BLaER1 treated with 17β-estradiol and CSF1 and Interleukin-3, amounts not matched to agents 10 nM and 100 nM (cell line): ENCODE results near the gene GNG7.
A peak's percentile ranks its signal among the peaks of the same experiment; 100 is the strongest.
"Not testable (repeated sequence)": the region's sequence is repeated elsewhere in the genome, so short reads cannot be mapped to it uniquely, and the experiment has no call there.

Experiments
- H3K27ac ChIP-seq, 11 experiments: shearing (Covaris generic); formaldehyde crosslinking; 2 replicates each; pipeline ENCODE4 v1.8.1; 2022
- H3K27me3 ChIP-seq, 11 experiments: shearing (Covaris generic); formaldehyde crosslinking; 2 replicates each; pipeline ENCODE4 v1.8.1; 2022
- H3K36me3 ChIP-seq, 11 experiments: shearing (Covaris generic); formaldehyde crosslinking; 2 replicates each; pipeline ENCODE4 v1.8.1; 2022
- H3K4me1 ChIP-seq, 10 experiments: shearing (Covaris generic); formaldehyde crosslinking; 2 replicates each; pipeline ENCODE4 v1.8.1; 2022
- H3K4me2 ChIP-seq, 11 experiments: shearing (Covaris generic); formaldehyde crosslinking; 2 replicates each; pipeline ENCODE4 v1.8.1; 2022
- H3K4me3 ChIP-seq, 10 experiments: shearing (Covaris generic); formaldehyde crosslinking; 2 replicates each; pipeline ENCODE4 v1.8.1; 2022
- H3K9ac ChIP-seq, 11 experiments: shearing (Covaris generic); formaldehyde crosslinking; 2 replicates each; pipeline ENCODE4 v1.8.1; 2022
- H3K9me3 ChIP-seq, 11 experiments: shearing (Covaris generic); formaldehyde crosslinking; replicated peaks in 1 of 11; 2 replicates each; pipeline ENCODE4 v1.8.1; 2022
- H4K20me1 ChIP-seq, 11 experiments: shearing (Covaris generic); formaldehyde crosslinking; 2 replicates each; pipeline ENCODE4 v1.8.1; 2022
- Cebpa-rat ChIP-seq, 11 experiments: shearing (Covaris generic); IDR thresholded peaks; 2 replicates each; pipeline ENCODE4 v1.8.1; 2022

The GNG7 gene

GRCh38 chr19:2569596-2570465 lies 132.7 kb downstream of the GNG7 start:
- Histone ChIP-seq H3K4me2 (peak overlapping the region in 8 of 11 experiments; percentile 24 to 63 (median 42); a peak in 15 of 22 replicates), H3K27me3 (no peaks in the 10 kb centered on the region), H3K4me1 (peaks cover 21 to 47% (median 31%) of the 10 kb centered on the region in 10 experiments), H3K9me3 (peaks cover 12 to 26% (median 17%) of the 10 kb centered on the region in 11 experiments), H3K36me3 (peaks cover 5 to 35% (median 12%) of the 10 kb centered on the region in 11 experiments; a peak in 17 of 22 replicates), H3K4me3 (no peak overlapping the region), H4K20me1 (peaks cover 0 to 86% (median 9%) of the 10 kb centered on the region in 11 experiments; a peak in 14 of 22 replicates), H3K9ac (no peak overlapping the region), H3K27ac (0 out of 22 replicates have a peak overlapping the region, but pooled peaks of 1 of the 11 experiments have one; percentile 2)
- no peak for TF ChIP-seq Cebpa-rat (IDR thresholded peaks at IDR 0.05)

- Histone ChIP-seq H3K4me1 (peaks cover 25 to 66% (median 38%) of the 10 kb centered on the region in 10 experiments), H3K9ac (no peak overlapping the region), H3K36me3 (peaks cover 0 to 22% (median 0%) of the 10 kb centered on the region in 11 experiments; a peak in 6 of 22 replicates), H4K20me1 (peaks cover 0 to 89% (median 6%) of the 10 kb centered on the region in 11 experiments; a peak in 13 of 22 replicates), H3K9me3 (peaks cover 11 to 20% (median 14%) of the 10 kb centered on the region in 11 experiments), H3K27ac (peak overlapping the region in 3 of 11 experiments; percentile 4 to 52 (median 44); a peak in 4 of 22 replicates), H3K4me3 (no peak overlapping the region), H3K27me3 (no peaks in the 10 kb centered on the region), H3K4me2 (peak overlapping the region; percentile 38 to 92 (median 62))
- TF ChIP-seq Cebpa-rat (IDR thresholded peaks at IDR 0.05), result no peak
Observed at GRCh38 chr19:2567996-2568395, 134.5 kb downstream of the GNG7 start.

- peak overlapping the region in 6 of 11 experiments; percentile 1 to 43 (median 25); a peak in 3 of 22 replicates for H3K9ac ChIP-seq
- H3K36me3 ChIP-seq, result peaks cover 0 to 22% (median 0%) of the 10 kb centered on the region in 11 experiments; a peak in 6 of 22 replicates
- H3K4me1 ChIP-seq, result peaks cover 28 to 70% (median 42%) of the 10 kb centered on the region in 10 experiments
- H3K4me2 ChIP-seq, result peak overlapping the region; percentile 38 to 92 (median 62)
- no peak overlapping the region for H3K4me3 ChIP-seq
- H3K27me3 ChIP-seq, result peaks cover 0 to 1% (median 0%) of the 10 kb centered on the region in 11 experiments; a peak in 1 of 22 replicates
- H3K27ac ChIP-seq, result peak overlapping the region in 9 of 11 experiments; percentile 4 to 53 (median 40); a peak in 10 of 22 replicates
- peaks cover 0 to 87% (median 7%) of the 10 kb centered on the region in 11 experiments; a peak in 14 of 22 replicates for H4K20me1 ChIP-seq
- no peak for TF ChIP-seq Cebpa-rat (IDR thresholded peaks at IDR 0.05)
- H3K9me3 ChIP-seq, result peaks cover 11 to 20% (median 14%) of the 10 kb centered on the region in 11 experiments
Observed at GRCh38 chr19:2567580-2567979, 134.9 kb downstream of the GNG7 start.

GRCh38 chr19:2563546-2563945 lies 138.9 kb downstream of the GNG7 start:
- H3K4me2 ChIP-seq, result peak overlapping the region in 8 of 11 experiments; percentile 40 to 96 (median 84); a peak in 13 of 22 replicates
- H3K27me3 ChIP-seq, H3K9ac ChIP-seq, H3K9me3 ChIP-seq, H3K4me3 ChIP-seq, H3K27ac ChIP-seq: not testable (repeated sequence)
- H4K20me1 ChIP-seq, result peaks cover 0 to 90% (median 34%) of the 10 kb centered on the region in 11 experiments; a peak in 15 of 22 replicates
- H3K36me3 ChIP-seq, result peaks cover 0 to 17% (median 8%) of the 10 kb centered on the region in 11 experiments; a peak in 3 of 22 replicates
- H3K4me1 ChIP-seq, result peaks cover 43 to 84% (median 67%) of the 10 kb centered on the region in 10 experiments

- peaks cover 0 to 91% (median 42%) of the 10 kb centered on the region in 11 experiments; a peak in 17 of 22 replicates for H4K20me1 ChIP-seq
- no peak for TF ChIP-seq Cebpa-rat (IDR thresholded peaks at IDR 0.05)
- no peaks in the 10 kb centered on the region for H3K9me3 ChIP-seq
- peaks cover 0 to 9% (median 0%) of the 10 kb centered on the region in 11 experiments; a peak in 1 of 22 replicates for H3K27me3 ChIP-seq
- H3K4me2 ChIP-seq, result peak overlapping the region; percentile 65 to 96 (median 88)
- H3K4me1 ChIP-seq, result peaks cover 43 to 88% (median 70%) of the 10 kb centered on the region in 10 experiments
- peak overlapping the region; percentile 12 to 61 (median 43); a peak in 16 of 20 replicates for H3K4me3 ChIP-seq
- peaks cover 0 to 17% (median 8%) of the 10 kb centered on the region in 11 experiments; a peak in 2 of 22 replicates for H3K36me3 ChIP-seq
- peak overlapping the region; percentile 35 to 70 (median 56); a peak in 18 of 22 replicates for H3K9ac ChIP-seq
- peak overlapping the region in 8 of 11 experiments; percentile 2 to 60 (median 33); a peak in 9 of 22 replicates for H3K27ac ChIP-seq
Observed at GRCh38 chr19:2561895-2562294, 140.6 kb downstream of the GNG7 start.

GRCh38 chr19:2561221-2561620 lies 141.3 kb downstream of the GNG7 start:
- peak overlapping the region in 5 of 11 experiments; percentile 3 to 70 (median 50); a peak in 8 of 22 replicates for H3K9ac ChIP-seq
- H3K36me3 ChIP-seq, result peaks cover 0 to 16% (median 7%) of the 10 kb centered on the region in 11 experiments; a peak in 2 of 22 replicates
- peak overlapping the region; percentile 65 to 96 (median 88) for H3K4me2 ChIP-seq
- H3K4me3 ChIP-seq, result peak overlapping the region in 2 of 10 experiments; percentile 23 to 28; a peak in 2 of 20 replicates
- no peaks in the 10 kb centered on the region for H3K9me3 ChIP-seq
- peak overlapping the region in 4 of 11 experiments; percentile 32 to 60 (median 56); a peak in 7 of 22 replicates for H3K27ac ChIP-seq
- H3K27me3 ChIP-seq, result peaks cover 0 to 9% (median 0%) of the 10 kb centered on the region in 11 experiments; a peak in 1 of 22 replicates
- H3K4me1 ChIP-seq, result peaks cover 43 to 90% (median 74%) of the 10 kb centered on the region in 10 experiments
- H4K20me1 ChIP-seq, result peaks cover 0 to 91% (median 48%) of the 10 kb centered on the region in 11 experiments; a peak in 17 of 22 replicates
- TF ChIP-seq Cebpa-rat (IDR thresholded peaks at IDR 0.05), result no peak

GRCh38 chr19:2560369-2560768 lies 142.1 kb downstream of the GNG7 start:
- peaks cover 49 to 96% (median 82%) of the 10 kb centered on the region in 10 experiments for H3K4me1 ChIP-seq
- no peaks in the 10 kb centered on the region for H3K9me3 ChIP-seq
- H3K36me3 ChIP-seq, result peaks cover 0 to 14% (median 5%) of the 10 kb centered on the region in 11 experiments; a peak in 3 of 22 replicates
- H4K20me1 ChIP-seq, result peaks cover 0 to 95% (median 55%) of the 10 kb centered on the region in 11 experiments; a peak in 17 of 22 replicates
- no peak overlapping the region; a peak in 2 of 22 replicates for H3K27ac ChIP-seq
- H3K4me3 ChIP-seq, result no peak overlapping the region
- 0 out of 22 replicates have a peak overlapping the region, but pooled peaks of 1 of the 11 experiments have one; percentile 8 for H3K9ac ChIP-seq
- H3K27me3 ChIP-seq, result peaks cover 0 to 9% (median 0%) of the 10 kb centered on the region in 11 experiments; a peak in 1 of 22 replicates
- H3K4me2 ChIP-seq, result peak overlapping the region in 8 of 11 experiments; percentile 35 to 96 (median 86); a peak in 13 of 22 replicates
- no peak for TF ChIP-seq Cebpa-rat (IDR thresholded peaks at IDR 0.05)

GRCh38 chr19:2558543-2558942 lies 144.0 kb downstream of the GNG7 start:
- no peak overlapping the region for H3K9ac ChIP-seq
- peaks cover 0 to 14% (median 3%) of the 10 kb centered on the region in 11 experiments; a peak in 5 of 22 replicates for H3K36me3 ChIP-seq
- no peak overlapping the region for H3K27ac ChIP-seq
- no peak for TF ChIP-seq Cebpa-rat (IDR thresholded peaks at IDR 0.05)
- no peaks in the 10 kb centered on the region for H3K9me3 ChIP-seq
- H3K4me2 ChIP-seq, result peak overlapping the region in 6 of 11 experiments; percentile 65 to 88 (median 74); a peak in 8 of 22 replicates
- H3K27me3 ChIP-seq, result peaks cover 0 to 9% (median 0%) of the 10 kb centered on the region in 11 experiments; a peak in 1 of 22 replicates
- H3K4me1 ChIP-seq, result peaks cover 62 to 89% (median 86%) of the 10 kb centered on the region in 10 experiments
- no peak overlapping the region for H3K4me3 ChIP-seq
- peaks cover 0 to 92% (median 55%) of the 10 kb centered on the region in 11 experiments; a peak in 17 of 22 replicates for H4K20me1 ChIP-seq

- Histone ChIP-seq H4K20me1 (peaks cover 0 to 88% (median 55%) of the 10 kb centered on the region in 11 experiments; a peak in 17 of 22 replicates), H3K4me1 (peaks cover 59 to 87% (median 82%) of the 10 kb centered on the region in 10 experiments), H3K36me3 (peaks cover 0 to 14% (median 3%) of the 10 kb centered on the region in 11 experiments; a peak in 5 of 22 replicates), H3K4me2 (peak overlapping the region in 10 of 11 experiments; percentile 56 to 88 (median 70); a peak in 17 of 22 replicates)
- not testable (repeated sequence) for H3K9me3 ChIP-seq, H3K27ac ChIP-seq, H3K27me3 ChIP-seq, H3K4me3 ChIP-seq, H3K9ac ChIP-seq
Observed at GRCh38 chr19:2558131-2558530, 144.4 kb downstream of the GNG7 start.
